Stimulated activated CD8-positive, alpha-beta memory T cell treated with anti-CD3 and anti-CD28 coated beads, Interleukin-4, amount 100 ng/mL, for 1 hour (primary cell): ENCODE results near the gene DROSHA.

Experiments
- DNase-seq, 2 donors: peaks; one replicate each; pipeline ENCODE4 v3.0.0-alpha.2; 2020; ENCODE audit warnings: low read depth in 2 of 2, low spot score in 1 of 2

The DROSHA gene

DNA sequence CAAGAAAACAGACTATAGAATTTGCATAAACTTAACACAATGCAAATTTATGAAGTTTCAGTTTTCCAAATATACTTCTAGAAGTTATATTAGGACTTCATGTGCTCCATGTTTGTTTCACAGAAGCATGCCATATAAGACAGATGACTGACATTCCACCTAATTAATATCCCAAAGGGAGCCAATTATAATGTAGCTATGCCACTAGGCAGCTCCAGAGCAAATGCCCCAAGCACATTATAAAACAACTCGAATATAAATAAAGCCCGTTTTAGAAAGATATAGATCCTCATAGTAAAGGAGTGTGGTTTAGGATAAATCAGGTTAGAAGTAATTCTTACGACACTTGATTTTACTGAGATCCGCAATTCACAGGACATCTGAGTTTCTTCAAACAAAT is 8.9 kb downstream of the DROSHA start:
- no peak for DNase-seq

GRCh38 chr5:31516802-31517201 is 15.1 kb downstream of the DROSHA start:
- DNase-seq = no peak

- no peak for DNase-seq
Observed at GRCh38 chr5:31511305-31511704, 20.6 kb downstream of the DROSHA start.

- no peak for DNase-seq
Observed at GRCh38 chr5:31504529-31504928, 27.4 kb downstream of the DROSHA start.

- DNase-seq = no peak
Observed at GRCh38 chr5:31502506-31502905, 29.4 kb downstream of the DROSHA start.

GRCh38 chr5:31500256-31500655 is 31.6 kb downstream of the DROSHA start:
- DNase-seq = no peak

- DNase-seq = no peak
Observed at GRCh38 chr5:31496891-31497290, 35.0 kb downstream of the DROSHA start.

DNA sequence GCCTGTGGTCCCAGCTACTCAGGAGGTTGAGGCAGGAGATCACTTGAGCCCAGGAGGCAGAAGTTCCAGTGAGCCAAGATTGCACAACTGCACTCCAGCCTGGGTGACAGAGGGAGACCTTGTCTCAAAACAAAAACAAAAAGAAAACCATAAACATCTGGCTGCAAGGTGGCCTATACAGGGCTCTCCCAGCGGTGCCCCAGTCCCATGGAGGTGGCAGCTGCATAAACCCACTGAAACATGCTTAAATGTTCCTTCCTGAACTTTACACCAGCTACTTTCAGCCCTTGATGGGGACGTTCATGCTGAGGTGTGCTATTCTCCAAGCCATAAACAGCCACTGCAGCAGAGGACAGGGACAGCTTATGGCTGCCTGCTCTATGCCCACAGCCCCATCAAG is 35.6 kb downstream of the DROSHA start:
- DNase-seq = no peak

- no peak for DNase-seq
Observed at GRCh38 chr5:31495336-31495735, 36.6 kb downstream of the DROSHA start.

- no peak for DNase-seq
Observed at GRCh38 chr5:31492869-31493268, 39.0 kb downstream of the DROSHA start.

GRCh38 chr5:31487506-31487905 is 44.4 kb downstream of the DROSHA start:
- DNase-seq = no peak

DNA sequence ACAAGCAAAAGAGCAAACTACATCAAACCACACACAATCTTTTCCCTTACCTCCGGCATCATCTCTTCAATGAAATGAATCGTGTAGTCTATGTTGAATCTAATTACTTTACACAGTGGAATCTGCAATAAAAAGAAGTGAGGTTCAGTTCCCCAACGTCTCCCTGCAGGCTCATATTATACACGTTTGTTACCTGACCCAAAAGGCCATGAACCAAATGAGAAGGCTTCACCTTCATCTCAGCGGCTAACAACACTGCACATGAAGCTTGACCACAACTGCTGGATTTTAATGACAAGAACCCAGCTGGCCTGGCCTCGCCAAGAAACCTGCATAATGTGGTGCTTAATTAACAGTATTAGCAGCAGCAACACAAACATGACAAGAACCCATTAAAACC is 45.5 kb downstream of the DROSHA start:
- no peak for DNase-seq

DNA sequence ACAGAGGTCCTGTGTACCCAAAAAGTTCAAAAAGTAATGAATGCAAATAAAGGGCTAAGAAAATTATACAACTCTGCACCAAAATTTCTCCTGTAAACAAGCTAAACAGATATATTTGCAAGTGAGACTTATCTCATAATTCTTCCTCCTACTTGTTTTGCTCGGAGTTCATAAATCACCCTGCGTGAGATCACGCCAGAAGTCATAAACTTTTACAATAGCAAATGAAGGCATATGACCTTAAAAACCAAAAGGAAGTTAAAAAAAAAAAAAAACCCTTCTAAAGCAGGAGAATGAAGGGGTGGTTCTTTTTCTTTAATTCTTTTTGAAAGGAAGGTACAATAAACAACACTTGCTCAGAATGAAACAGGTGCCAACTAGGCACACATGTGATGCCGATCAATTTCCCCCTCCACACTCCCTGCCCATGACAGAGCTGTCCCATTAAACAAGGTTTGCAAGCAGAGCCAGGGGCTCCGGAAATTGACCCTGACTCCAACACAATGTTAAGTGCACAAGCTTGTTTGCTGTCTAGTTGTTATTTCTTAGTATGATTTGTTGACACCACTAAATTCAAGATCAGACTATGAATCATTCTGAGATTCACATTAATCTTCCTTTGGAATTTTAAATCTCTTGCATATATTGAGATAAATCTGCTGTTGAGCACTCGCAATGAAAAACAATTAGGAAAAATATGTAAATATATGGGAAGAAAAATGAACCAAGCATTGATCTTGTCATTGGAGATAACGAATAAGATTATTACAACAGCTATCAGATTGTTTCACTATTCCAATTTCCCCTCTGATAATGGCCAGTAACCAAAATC is 46.3 kb downstream of the DROSHA start:
- no peak for DNase-seq

DNA sequence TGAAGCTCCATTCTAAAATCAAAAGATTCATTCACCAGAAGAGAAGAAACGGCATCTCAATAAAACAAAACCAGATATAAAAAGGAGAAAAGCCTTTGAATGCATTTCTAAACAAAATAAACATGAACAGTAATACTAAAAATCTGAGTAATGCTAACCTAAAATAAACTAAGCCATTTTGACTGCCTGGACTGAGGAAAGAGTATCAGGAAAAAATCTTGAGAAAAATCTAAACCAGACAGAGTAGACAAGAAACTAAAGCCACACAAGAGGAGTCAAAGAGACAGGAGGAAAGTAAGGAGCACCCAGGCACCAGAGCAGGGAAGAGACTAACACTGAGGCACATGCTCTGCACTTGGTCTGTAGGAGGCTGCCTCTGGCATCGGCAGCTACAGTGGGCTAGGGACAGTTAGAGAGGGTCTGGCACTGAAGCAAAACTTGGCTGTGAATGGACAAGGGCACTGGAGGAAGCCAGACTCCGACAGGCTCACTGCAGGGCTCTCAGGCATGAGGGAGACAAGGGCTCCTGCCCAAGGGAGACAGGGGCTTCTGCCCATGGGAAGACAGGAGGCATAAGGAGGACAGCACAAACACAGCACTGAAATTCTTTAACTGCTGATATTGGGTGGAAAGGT is 50.2 kb downstream of the DROSHA start:
- no peak for DNase-seq

DNA sequence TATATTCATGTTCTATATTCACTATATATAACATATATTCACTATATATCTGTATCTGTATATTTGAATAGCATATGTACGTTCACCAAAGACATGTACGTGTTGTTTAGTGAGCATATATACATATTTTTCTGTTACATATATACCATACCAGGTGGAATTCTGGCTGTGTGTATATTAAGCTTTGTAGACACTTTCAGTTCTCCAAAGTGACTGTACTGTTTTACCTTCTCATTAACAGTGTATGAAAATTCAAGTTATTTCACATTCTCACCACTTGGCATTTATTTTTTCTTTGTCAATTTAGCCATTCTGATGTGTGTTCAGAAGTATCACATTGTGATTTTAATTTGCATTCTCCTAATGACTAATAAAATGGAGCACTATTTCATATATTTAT is 52.2 kb downstream of the DROSHA start:
- DNase-seq = no peak

- no peak for DNase-seq
Observed at GRCh38 chr5:31478901-31479300, 53.0 kb downstream of the DROSHA start.

DNA sequence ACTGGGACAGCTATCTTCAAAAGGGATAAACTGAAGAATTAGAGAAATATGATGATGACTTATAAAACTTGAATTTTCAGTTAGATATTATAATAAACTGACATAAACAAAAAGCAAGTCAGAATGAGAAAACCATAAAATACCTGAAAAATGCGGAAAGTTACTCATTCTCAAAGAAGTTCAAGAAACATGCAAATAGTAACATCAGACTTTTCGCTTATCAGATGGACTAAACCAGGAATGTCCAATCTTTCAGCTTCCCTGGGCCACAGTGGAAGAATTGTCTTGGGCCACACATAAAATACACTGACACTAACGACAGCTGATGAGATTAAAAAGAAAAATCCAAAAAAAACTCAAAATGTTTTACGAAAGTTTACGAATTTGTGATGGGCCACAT is 53.9 kb downstream of the DROSHA start:
- DNase-seq = no peak

DNA sequence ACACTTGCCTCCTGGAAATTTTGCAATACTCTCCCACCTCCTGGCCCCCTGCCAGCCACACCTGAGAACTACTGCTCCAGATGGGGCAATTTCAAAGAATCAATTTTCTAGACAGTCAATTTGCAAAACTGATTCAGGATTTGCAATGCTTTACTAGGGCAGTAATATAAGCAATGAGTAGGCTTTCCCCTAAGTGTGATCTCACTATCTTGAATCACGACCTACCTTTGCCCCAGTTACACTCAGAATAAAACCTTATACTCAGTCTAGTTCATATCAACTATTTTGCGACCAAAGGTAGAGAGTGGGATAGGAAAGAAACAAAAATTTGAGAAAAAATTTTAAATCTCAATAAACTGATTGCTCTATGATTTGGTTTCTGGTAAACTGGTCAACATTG is 54.4 kb downstream of the DROSHA start:
- DNase-seq = no peak

DNA sequence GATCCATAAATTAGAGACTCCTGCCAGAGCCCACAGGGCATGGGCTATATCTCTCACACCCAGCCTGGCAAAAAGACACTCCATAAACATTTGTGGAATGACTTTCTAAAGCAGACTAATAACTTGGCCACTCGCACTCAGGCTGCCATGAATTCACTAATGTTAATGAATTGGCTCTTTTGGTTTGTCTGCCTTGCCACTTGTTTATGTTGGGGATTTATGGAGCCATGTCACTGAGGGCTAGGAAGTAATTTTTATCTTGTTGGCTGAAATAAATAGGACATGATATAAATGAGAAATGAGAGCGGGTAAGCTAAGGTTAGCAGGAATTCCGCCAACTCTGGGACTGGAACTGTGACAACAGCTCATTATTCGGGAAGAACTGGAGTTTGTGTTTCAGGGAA is 55.2 kb downstream of the DROSHA start:
- DNase-seq = no peak

- no peak for DNase-seq
Observed at GRCh38 chr5:31471916-31472315, 60.0 kb downstream of the DROSHA start.

- no peak for DNase-seq
Observed at GRCh38 chr5:31471040-31471439, 60.9 kb downstream of the DROSHA start.

- DNase-seq = no peak
Observed at GRCh38 chr5:31470608-31471007, 61.3 kb downstream of the DROSHA start.

- no peak for DNase-seq
Observed at GRCh38 chr5:31469886-31470285, 62.0 kb downstream of the DROSHA start.
